ENCODE measurements around the gene HNF1A. TPM values are rescaled to one million over a fixed set of nuclear protein-coding genes. Genes with fewer than 3 reads are reported as not detected.

Gene HNF1A
- polyA plus RNA-seq, 3 donors = 0.03 TPM; not detected in 2

GRCh38 chr12:120979220-120979861 lies 998 bp downstream of the HNF1A start:
- Mint-ChIP-seq H3K27ac (no peak overlapping the region), H3K9me3 (no peaks in the 10 kb centered on the region), H3K27me3 (ENCODE audit: low read depth in 3 of 3) (peaks cover 0 to 2% (median 0%) of the 10 kb centered on the region in 3 donors), H3K4me1 (no peaks in the 10 kb centered on the region), H3K36me3 (no peaks in the 10 kb centered on the region), H3K4me3 (no peak overlapping the region)
- Histone ChIP-seq H3K9me3 (replicated peaks in 1 of 2; ENCODE audit: control insufficient read depth in 1 of 2, insufficient read depth in 1 of 2, low read length in 2 of 2) (no peaks in the 10 kb centered on the region), H3K9ac (ENCODE audit: insufficient read depth, low read length, poor library complexity, severe bottlenecking) (no peak overlapping the region), H3K27ac (ENCODE audit: low read depth in 1 of 2, low read length in 2 of 2) (no peak overlapping the region), H3K27me3 (ENCODE audit: control insufficient read depth in 2 of 2, insufficient read depth in 2 of 2, low read length in 2 of 2) (no peaks in the 10 kb centered on the region), H3K79me2 (ENCODE audit: insufficient read depth, low read length) (no peaks in the 10 kb centered on the region), H3K4me1 (ENCODE audit: control insufficient read depth in 1 of 2, insufficient read depth in 2 of 2, low read length in 2 of 2) (no peaks in the 10 kb centered on the region), H3K4me2 (replicated peaks; ENCODE audit: extremely low read depth, low read length, poor library complexity, severe bottlenecking) (no peak overlapping the region), H3K36me3 (replicated peaks in 1 of 2; ENCODE audit: control insufficient read depth in 1 of 2, insufficient read depth in 2 of 2, low read length in 2 of 2) (no peaks in the 10 kb centered on the region), H3K4me3 (replicated peaks in 1 of 3; ENCODE audit: low read depth in 2 of 3, low read length in 3 of 3) (no peak overlapping the region), H4K20me1 (ENCODE audit: insufficient read depth, low read length) (no peaks in the 10 kb centered on the region), H2AFZ (ENCODE audit: insufficient read depth, low read depth, low read length, poor library complexity, severe bottlenecking) (no peak overlapping the region)
- intact Hi-C loops (cut with micrococcal nuclease) = loop anchor here in 1 of 2 donors (10.0 kb wide), 1 partner anchor 335 kb away; the partner anchor contains the start of gene CABP1
- 93% methylated on average over 9 of the region's 10 CpGs for whole genome bisulfite sequencing (ENCODE audit: insufficient coverage)
- DNase-seq = no peak
- no peak for TF ChIP-seq CTCF (IDR thresholded peaks at IDR 0.05)

- Histone ChIP-seq H3K27me3 (ENCODE audit: control insufficient read depth in 2 of 2, insufficient read depth in 2 of 2, low read length in 2 of 2) (no peaks in the 10 kb centered on the region), H3K36me3 (replicated peaks in 1 of 2; ENCODE audit: control insufficient read depth in 1 of 2, insufficient read depth in 2 of 2, low read length in 2 of 2) (no peaks in the 10 kb centered on the region), H2AFZ (ENCODE audit: insufficient read depth, low read depth, low read length, poor library complexity, severe bottlenecking) (no peak overlapping the region), H3K9ac (ENCODE audit: insufficient read depth, low read length, poor library complexity, severe bottlenecking) (no peak overlapping the region), H3K4me2 (replicated peaks; ENCODE audit: extremely low read depth, low read length, poor library complexity, severe bottlenecking) (no peak overlapping the region), H3K27ac (ENCODE audit: low read depth in 1 of 2, low read length in 2 of 2) (no peak overlapping the region), H4K20me1 (ENCODE audit: insufficient read depth, low read length) (no peaks in the 10 kb centered on the region), H3K9me3 (replicated peaks in 1 of 2; ENCODE audit: control insufficient read depth in 1 of 2, insufficient read depth in 1 of 2, low read length in 2 of 2) (no peaks in the 10 kb centered on the region), H3K4me3 (replicated peaks in 1 of 3; ENCODE audit: low read depth in 2 of 3, low read length in 3 of 3) (no peak overlapping the region), H3K4me1 (ENCODE audit: control insufficient read depth in 1 of 2, insufficient read depth in 2 of 2, low read length in 2 of 2) (no peaks in the 10 kb centered on the region), H3K79me2 (ENCODE audit: insufficient read depth, low read length) (no peaks in the 10 kb centered on the region)
- peak overlapping the region in 1 of 7 donors; percentile 61 for H3K27ac Mint-ChIP-seq
- H3K9me3 Mint-ChIP-seq = no peaks in the 10 kb centered on the region
- intact Hi-C loops (cut with micrococcal nuclease) = loop anchor here in 1 of 2 donors (10.0 kb wide), 1 partner anchor 335 kb away; the partner anchor contains the start of gene CABP1
- no peak for TF ChIP-seq CTCF (IDR thresholded peaks at IDR 0.05)
- WGBS (ENCODE audit: insufficient coverage) = 88% methylated on average over 9 of the region's 11 CpGs
- H3K27me3 Mint-ChIP-seq (ENCODE audit: low read depth in 3 of 3) = peaks cover 0 to 2% (median 0%) of the 10 kb centered on the region in 3 donors
- no peak overlapping the region for H3K4me3 Mint-ChIP-seq
- no peaks in the 10 kb centered on the region for H3K36me3 Mint-ChIP-seq
- H3K4me1 Mint-ChIP-seq = no peaks in the 10 kb centered on the region
- no peak for DNase-seq
These were observed 1.7 kb downstream of the HNF1A start for GRCh38 chr12:120979862-120980696.

All from CD14-positive monocyte (primary cell).